A673 (cell line): ENCODE data around the gene CELF4.

Experiments
- CTCF ChIP-seq: fragments of 300-800, 200-600 bp; sonication (generic); conservative IDR thresholded peaks from 2 replicates; pipeline ENCODE4 v1.5.1; 2017; ENCODE audit warnings: low read depth, mild to moderate bottlenecking, antibody characterized with exemption, low read length, moderate library complexity, mixed read lengths
- EZH2 ChIP-seq: fragments of 200-600 bp; sonication (generic); IDR thresholded peaks from 2 replicates; pipeline ENCODE4 v1.6.1; 2017; ENCODE audit warnings: borderline replicate concordance, low read depth, mild to moderate bottlenecking, mixed read lengths, antibody characterized with exemption, low read length; ENCODE audit not compliant: poor library complexity, severe bottlenecking

DNA sequence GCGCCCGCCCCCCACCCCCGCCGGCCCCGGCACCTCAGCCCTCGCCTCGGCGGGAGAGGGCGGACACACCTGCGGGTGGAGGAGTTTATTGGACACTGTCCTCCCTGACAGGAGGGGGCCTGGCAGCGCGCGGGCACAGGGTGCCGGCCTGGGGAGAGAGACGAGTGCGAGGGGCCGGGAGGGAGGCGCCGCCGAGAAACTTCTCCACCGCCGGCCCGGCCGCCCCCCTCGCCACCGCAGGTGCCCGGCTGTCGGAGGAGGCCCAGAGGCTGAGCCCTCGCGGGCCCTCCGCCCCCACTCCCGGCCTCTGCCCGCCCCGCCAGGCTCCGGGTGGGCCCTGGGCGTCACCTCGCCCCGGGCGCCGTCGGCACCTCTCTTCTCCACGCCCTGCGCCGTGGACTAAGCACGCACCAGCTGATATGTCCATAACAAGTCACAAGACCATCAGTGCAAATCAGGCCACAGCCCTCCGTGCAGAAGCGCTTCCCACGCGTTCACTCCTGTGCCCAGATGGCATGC is 311.3 kb downstream of the CELF4 start:
- TF ChIP-seq CTCF (no peak), EZH2 (no peak)
